ENCODE results near the gene CSNK2A3.

Gene CSNK2A3

GRCh38 chr11:11373934-11374333, 20.9 kb upstream of the CSNK2A3 start:
- DNase-seq (ENCODE audit: low read depth), result no peak
- TF ChIP-seq CTCF (IDR thresholded peaks at IDR 0.05; ENCODE audit: insufficient read depth, low read depth, low read length, missing control alignments), result no peak

GRCh38 chr11:11372461-11372860, 19.4 kb upstream of the CSNK2A3 start:
- no peak overlapping the region for H3K4me3 ChIP-seq (ENCODE audit: low read length)
- TF ChIP-seq CTCF (IDR thresholded peaks at IDR 0.05; ENCODE audit: insufficient read depth, low read depth, low read length, missing control alignments), result no peak
- DNase-seq (ENCODE audit: low read depth), result no peak

More at GRCh38 chr11:11373934-11374333, 20.9 kb upstream of the CSNK2A3 start:
- no peak overlapping the region for H3K4me3 ChIP-seq (ENCODE audit: low read length)

GRCh38 chr11:11370962-11371303, 17.9 kb upstream of the CSNK2A3 start:
- no peak overlapping the region for H3K4me3 ChIP-seq (ENCODE audit: low read length)
- TF ChIP-seq CTCF (IDR thresholded peaks at IDR 0.05; ENCODE audit: insufficient read depth, low read depth, low read length, missing control alignments), result no peak
- DNase-seq (ENCODE audit: low read depth), result no peak

GRCh38 chr11:11370255-11370961, 17.4 kb upstream of the CSNK2A3 start:
- TF ChIP-seq CTCF (IDR thresholded peaks at IDR 0.05; ENCODE audit: insufficient read depth, low read depth, low read length, missing control alignments), result no peak

GRCh38 chr11:11366793-11367192, 13.7 kb upstream of the CSNK2A3 start:
- DNase-seq (ENCODE audit: low read depth), result peak; percentile 17
- no peak overlapping the region for H3K4me3 ChIP-seq (ENCODE audit: low read length)
- TF ChIP-seq CTCF (IDR thresholded peaks at IDR 0.05; ENCODE audit: insufficient read depth, low read depth, low read length, missing control alignments), result no peak

More at GRCh38 chr11:11370255-11370961, 17.4 kb upstream of the CSNK2A3 start:
- no peak overlapping the region for H3K4me3 ChIP-seq (ENCODE audit: low read length)
- no peak for DNase-seq (ENCODE audit: low read depth)

- no peak for DNase-seq (ENCODE audit: low read depth)
- TF ChIP-seq CTCF (IDR thresholded peaks at IDR 0.05; ENCODE audit: insufficient read depth, low read depth, low read length, missing control alignments), result no peak
- H3K4me3 ChIP-seq (ENCODE audit: low read length), result no peak overlapping the region
Measured at GRCh38 chr11:11363674-11364073, 10.6 kb upstream of the CSNK2A3 start.

- no peak overlapping the region for H3K4me3 ChIP-seq (ENCODE audit: low read length)
- TF ChIP-seq CTCF (IDR thresholded peaks at IDR 0.05; ENCODE audit: insufficient read depth, low read depth, low read length, missing control alignments), result no peak
- DNase-seq (ENCODE audit: low read depth), result no peak
Measured at GRCh38 chr11:11359611-11360010, 6.6 kb upstream of the CSNK2A3 start.
